ENCODE results near the gene EPO. TPM values are rescaled to one million over a fixed set of nuclear protein-coding genes. Genes with fewer than 3 reads are reported as not detected.

EPO gene
- total and polyA plus RNA-seq, 4 donors, result 1.3 to 22.9 (median 3.4) TPM

- Histone ChIP-seq H3K9me3 (ENCODE audit: control insufficient read depth in 4 of 4, low read length in 3 of 4) (no peaks in the 10 kb centered on the region), H3K27me3 (ENCODE audit: control insufficient read depth in 4 of 4, insufficient read depth in 4 of 4, low read length in 3 of 4) (no peaks in the 10 kb centered on the region), H3K9ac (ENCODE audit: low read depth in 1 of 2, low read length in 2 of 2) (no peak overlapping the region), H3K4me3 (ENCODE audit: low read depth in 1 of 3, low read length in 3 of 3) (no peak overlapping the region), H3K27ac (ENCODE audit: low read depth in 1 of 2, low read length in 2 of 2) (no peak overlapping the region), H3K36me3 (ENCODE audit: control insufficient read depth in 4 of 4, insufficient read depth in 3 of 4, low read depth in 1 of 4, low read length in 3 of 4) (peaks cover 8 to 70% (median 37%) of the 10 kb centered on the region in 4 donors), H3K4me1 (ENCODE audit: control insufficient read depth in 4 of 4, insufficient read depth in 4 of 4, low read length in 3 of 4) (peaks cover 0 to 3% (median 0%) of the 10 kb centered on the region in 4 donors)
- DNase-seq (ENCODE audit: low spot score), result no peak
- TF ChIP-seq NR2F2 (IDR thresholded peaks at IDR 0.05) (no peak), EGR1 (IDR thresholded peaks at IDR 0.05; ENCODE audit: low read depth in 2 of 2) (no peak), GABPA (IDR thresholded peaks at IDR 0.05 in 1 of 2, conservative IDR thresholded peaks at IDR 0.05 in 1 of 2) (no peak), REST (IDR thresholded peaks at IDR 0.05) (no peak), HNF4A (conservative IDR thresholded peaks at IDR 0.05) (no peak), SP1 (IDR thresholded peaks at IDR 0.05) (no peak), CTCF (IDR thresholded peaks at IDR 0.05; ENCODE audit: low read depth, low read length, missing input control) (no peak), ATF3 (IDR thresholded peaks at IDR 0.05) (no peak), JUND (IDR thresholded peaks at IDR 0.05) (no peak), FOXA1 (IDR thresholded peaks at IDR 0.05) (no peak), TAF1 (conservative IDR thresholded peaks at IDR 0.05) (no peak), FOXA2 (IDR thresholded peaks at IDR 0.05) (no peak), YY1 (IDR thresholded peaks at IDR 0.05) (no peak), RAD21 (IDR thresholded peaks at IDR 0.05) (no peak), HNF4G (IDR thresholded peaks at IDR 0.05) (no peak)
- 90% methylated on average over 28 of the region's 28 CpGs for WGBS
These were observed 37.1 kb upstream of the EPO start for GRCh38 chr7:100682991-100683658.

- peaks cover 0 to 3% (median 2%) of the 10 kb centered on the region in 4 donors for H3K4me1 ChIP-seq (ENCODE audit: control insufficient read depth in 4 of 4, insufficient read depth in 4 of 4, low read length in 3 of 4)
- peaks cover 2 to 63% (median 38%) of the 10 kb centered on the region in 4 donors for H3K36me3 ChIP-seq (ENCODE audit: control insufficient read depth in 4 of 4, insufficient read depth in 3 of 4, low read depth in 1 of 4, low read length in 3 of 4)
- no peak overlapping the region for H3K9ac ChIP-seq (ENCODE audit: low read depth in 1 of 2, low read length in 2 of 2)
- H3K27me3 ChIP-seq (ENCODE audit: control insufficient read depth in 4 of 4, insufficient read depth in 4 of 4, low read length in 3 of 4), result no peaks in the 10 kb centered on the region
- H3K4me3 ChIP-seq (ENCODE audit: low read depth in 1 of 3, low read length in 3 of 3), result no peak overlapping the region
- TF ChIP-seq JUND (IDR thresholded peaks at IDR 0.05) (no peak), SP1 (IDR thresholded peaks at IDR 0.05) (no peak), EGR1 (IDR thresholded peaks at IDR 0.05; ENCODE audit: low read depth in 2 of 2) (no peak), HNF4A (conservative IDR thresholded peaks at IDR 0.05) (no peak), HNF4G (IDR thresholded peaks at IDR 0.05) (no peak), ZBTB33 (IDR thresholded peaks at IDR 0.05) (no peak), RXRA (IDR thresholded peaks at IDR 0.05) (no peak), FOXA1 (IDR thresholded peaks at IDR 0.05) (no peak), MAX (IDR thresholded peaks at IDR 0.05) (no peak), YY1 (IDR thresholded peaks at IDR 0.05) (no peak), GABPA (IDR thresholded peaks at IDR 0.05 in 1 of 2, conservative IDR thresholded peaks at IDR 0.05 in 1 of 2) (no peak), NR2F2 (IDR thresholded peaks at IDR 0.05) (no peak)
- no peak overlapping the region for H3K27ac ChIP-seq (ENCODE audit: low read depth in 1 of 2, low read length in 2 of 2)
- WGBS, result 96% methylated on average over 37 of the region's 37 CpGs
- DNase-seq (ENCODE audit: low spot score), result no peak
- no peaks in the 10 kb centered on the region for H3K9me3 ChIP-seq (ENCODE audit: control insufficient read depth in 4 of 4, low read length in 3 of 4)
These were observed 36.4 kb upstream of the EPO start for GRCh38 chr7:100683659-100684533.
